Measurements from ENCODE around the gene NAA38.
"Not testable (repeated sequence)": the region's sequence is repeated elsewhere in the genome, so short reads cannot be mapped to it uniquely, and the experiment has no call there.

NAA38 gene

GRCh38 chr17:7818746-7819645 lies 38.4 kb downstream of the NAA38 start:
- DNase-seq, result no peak

DNA sequence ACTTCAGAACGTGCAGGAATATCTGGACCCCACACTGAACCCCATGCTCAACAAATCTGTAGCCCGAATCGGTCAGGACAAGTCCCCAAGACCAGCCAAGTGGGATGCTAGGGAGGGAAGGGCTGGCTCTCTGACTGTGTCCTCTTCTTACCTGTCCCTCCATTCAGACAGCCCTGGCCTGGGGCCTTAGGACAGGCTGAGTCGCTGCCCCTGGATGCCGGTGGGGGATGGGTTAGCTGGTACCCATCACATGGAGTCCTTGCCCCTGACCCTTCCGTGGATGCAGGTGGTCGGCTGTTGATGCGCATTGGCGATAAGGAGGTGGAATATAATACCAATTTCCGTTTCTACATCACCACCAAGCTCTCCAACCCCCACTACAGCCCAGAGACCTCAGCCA lies 39.3 kb downstream of the NAA38 start:
- no peak for DNase-seq

- no peak for DNase-seq
These were observed 39.8 kb downstream of the NAA38 start for GRCh38 chr17:7817643-7817964.

DNA sequence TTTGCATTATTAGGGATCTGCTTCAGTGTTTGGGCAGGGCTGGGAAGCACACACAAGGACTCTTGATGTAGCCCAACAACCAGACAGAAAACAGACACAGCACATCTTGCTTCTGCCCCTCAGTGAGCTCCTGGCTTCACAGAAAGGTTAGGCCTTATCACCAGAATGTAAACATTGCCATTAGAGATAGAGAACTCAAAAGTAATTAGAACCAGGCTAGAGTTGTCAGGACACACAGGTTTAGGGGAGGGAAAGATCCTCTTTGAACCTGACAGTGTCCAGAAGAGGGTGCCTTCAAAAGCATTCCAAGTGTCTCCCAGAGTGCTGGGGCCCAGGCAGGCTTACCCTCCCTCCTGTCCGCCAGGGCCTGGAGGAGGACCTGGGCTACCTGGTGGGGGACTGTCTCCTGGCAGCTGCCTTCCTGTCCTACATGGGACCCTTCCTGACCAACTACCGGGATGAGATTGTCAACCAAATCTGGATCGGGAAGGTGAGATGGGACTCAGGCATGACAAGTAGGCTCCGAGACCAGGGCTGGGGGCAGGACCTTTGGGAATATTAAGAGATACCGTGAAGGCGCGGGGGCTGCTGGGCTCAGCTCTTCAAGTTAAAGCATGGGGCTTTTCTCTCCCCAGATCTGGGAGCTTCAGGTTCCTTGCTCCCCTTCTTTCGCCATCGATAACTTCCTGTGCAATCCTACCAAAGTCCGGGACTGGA lies 40.3 kb downstream of the NAA38 start:
- no peak for DNase-seq

DNA sequence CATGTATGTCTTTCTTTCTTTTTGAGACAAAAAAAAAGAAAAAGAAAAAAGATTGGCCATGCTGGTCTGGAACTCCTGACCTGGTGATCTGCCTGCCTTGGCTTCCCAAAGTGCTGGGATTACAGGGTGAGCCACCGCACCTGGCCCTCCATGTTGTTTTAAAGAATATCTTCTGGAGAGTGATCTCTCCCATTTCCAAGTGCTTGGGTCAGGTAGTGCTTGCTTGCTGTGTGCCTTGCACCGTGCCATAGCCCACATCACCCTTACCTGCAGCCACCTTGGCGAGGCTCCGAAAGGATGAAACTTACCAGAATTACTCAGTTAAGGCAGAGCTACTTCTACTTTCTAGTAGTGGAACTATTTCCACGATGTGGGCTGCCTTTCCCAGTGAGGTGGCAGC lies 42.4 kb downstream of the NAA38 start:
- no peak for DNase-seq

GRCh38 chr17:7811251-7811650 lies 46.1 kb downstream of the NAA38 start:
- DNase-seq, result no peak

GRCh38 chr17:7809791-7810343 lies 47.5 kb downstream of the NAA38 start:
- not testable (repeated sequence) for DNase-seq

- no peak for DNase-seq
These were observed 48.1 kb downstream of the NAA38 start for GRCh38 chr17:7809086-7809790.

DNA sequence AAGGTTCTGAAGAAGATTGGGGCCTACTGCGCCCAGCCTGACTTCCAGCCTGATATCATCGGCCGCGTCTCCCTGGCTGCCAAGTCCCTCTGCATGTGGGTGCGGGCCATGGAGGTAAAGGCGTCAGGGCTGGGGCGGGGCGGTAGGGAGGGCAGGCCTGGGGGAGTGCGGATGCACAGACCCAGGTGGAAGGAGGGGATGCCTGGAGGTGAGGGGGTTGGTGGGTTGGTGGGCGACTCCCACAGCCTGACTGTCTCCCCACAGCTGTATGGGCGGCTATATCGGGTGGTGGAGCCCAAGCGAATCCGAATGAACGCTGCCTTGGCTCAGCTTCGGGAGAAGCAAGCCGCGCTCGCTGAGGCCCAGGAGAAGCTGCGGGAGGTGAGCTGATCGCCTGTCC lies 50.2 kb downstream of the NAA38 start:
- no peak for DNase-seq
